Pons (tissue), 1 donor: Measurements from ENCODE around the gene CACHD1.
"Not testable (repeated sequence)": the region's sequence is repeated elsewhere in the genome, so short reads cannot be mapped to it uniquely, and the experiment has no call there.

ENCODE experiments used
- DNase-seq: peaks from one replicate; pipeline ENCODE4 v3.0.0-alpha.2; 2016; ENCODE audit warnings: low spot score

The CACHD1 gene

GRCh38 chr1:64497088-64497883 is 27.4 kb downstream of the CACHD1 start:
- no peak for DNase-seq

GRCh38 chr1:64498325-64498724 is 28.4 kb downstream of the CACHD1 start:
- no peak for DNase-seq

- DNase-seq, result no peak
Observed at GRCh38 chr1:64499011-64499410, 29.1 kb downstream of the CACHD1 start.

- DNase-seq, result no peak
Observed at GRCh38 chr1:64499966-64500365, 30.0 kb downstream of the CACHD1 start.

DNA sequence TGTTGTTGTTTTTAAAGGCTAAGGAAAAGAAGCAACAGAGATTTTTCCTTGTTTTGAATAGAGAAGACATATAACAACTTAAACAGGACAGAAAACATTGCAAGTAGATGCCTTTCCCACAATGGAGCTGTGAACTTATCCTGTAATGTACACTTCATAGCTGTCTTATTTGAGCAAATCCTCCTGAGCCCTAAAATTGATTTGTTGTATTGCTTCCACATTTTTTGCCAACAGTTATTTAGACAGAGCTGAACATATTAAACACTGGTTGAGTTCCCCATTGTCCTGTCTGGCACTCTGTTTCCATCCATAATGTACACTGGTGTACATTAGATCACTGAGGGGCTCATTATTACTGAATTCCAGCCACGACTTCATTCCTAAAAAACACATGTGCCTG is 32.2 kb downstream of the CACHD1 start:
- DNase-seq, result no peak

GRCh38 chr1:64502931-64503330 is 33.0 kb downstream of the CACHD1 start:
- no peak for DNase-seq

DNA sequence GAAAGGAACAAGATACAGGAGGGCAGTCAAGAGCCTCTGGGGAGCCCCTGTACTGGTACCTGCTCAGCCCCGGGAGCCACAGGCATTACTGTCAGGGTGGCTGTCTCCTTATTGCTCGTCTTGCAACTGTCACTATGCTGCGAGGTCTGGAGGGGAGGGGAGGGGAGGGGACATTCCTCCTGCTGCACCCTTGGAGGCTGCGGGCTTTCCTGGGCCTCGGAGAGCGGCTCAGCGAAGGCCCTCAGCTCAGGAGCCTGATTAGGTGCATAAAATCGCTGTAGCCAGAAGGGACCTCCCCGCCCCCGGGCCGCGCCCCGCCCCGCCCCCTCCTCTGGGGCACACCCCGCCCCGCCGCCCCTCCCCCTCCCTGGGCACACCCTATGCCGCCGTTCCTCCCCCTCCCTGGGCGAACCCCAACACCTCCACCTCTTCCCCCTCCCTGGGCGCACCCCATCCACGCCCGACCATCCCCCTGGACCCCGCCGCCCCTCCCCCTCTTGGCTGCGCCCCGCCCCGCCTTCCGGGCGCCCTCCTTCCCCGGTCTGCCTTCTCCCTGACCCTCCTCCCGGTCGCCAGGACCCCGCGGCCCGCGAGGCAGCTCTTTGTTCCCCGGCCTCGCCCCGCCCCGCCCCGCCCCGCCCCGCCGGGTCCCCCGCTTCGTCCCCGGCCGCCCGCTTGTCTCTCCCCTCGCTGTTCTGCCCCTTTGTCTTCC is 35.5 kb downstream of the CACHD1 start:
- DNase-seq, result no peak

- no peak for DNase-seq
Observed at GRCh38 chr1:64505944-64506655, 36.2 kb downstream of the CACHD1 start.

GRCh38 chr1:64508629-64509028 is 38.7 kb downstream of the CACHD1 start:
- no peak for DNase-seq

GRCh38 chr1:64511044-64511443 is 41.1 kb downstream of the CACHD1 start:
- DNase-seq, result no peak

GRCh38 chr1:64512206-64512605 is 42.3 kb downstream of the CACHD1 start:
- not testable (repeated sequence) for DNase-seq

- no peak for DNase-seq
Observed at GRCh38 chr1:64513545-64513944, 43.6 kb downstream of the CACHD1 start.

- peak; percentile 48 for DNase-seq
Observed at GRCh38 chr1:64514197-64514765, 44.4 kb downstream of the CACHD1 start.

DNA sequence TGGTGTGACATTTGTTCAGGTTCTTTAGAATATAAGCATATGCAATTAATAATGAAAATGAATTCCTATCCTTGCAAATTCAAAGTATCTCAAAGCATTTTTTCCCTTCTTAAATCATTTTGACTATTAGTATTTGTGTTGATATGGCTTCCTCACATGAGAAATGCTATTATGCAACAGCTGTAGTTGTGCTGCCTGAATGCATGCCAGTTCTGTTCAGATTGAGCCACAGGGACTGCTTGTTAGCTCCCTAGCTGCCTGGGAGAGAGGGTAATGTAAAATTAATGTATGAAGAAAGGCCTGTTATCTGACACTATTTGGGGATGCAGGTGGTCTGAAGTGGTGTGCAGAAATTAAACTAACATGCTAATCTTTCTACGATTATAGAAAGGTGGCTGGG is 45.5 kb downstream of the CACHD1 start:
- DNase-seq, result peak; percentile 35

DNA sequence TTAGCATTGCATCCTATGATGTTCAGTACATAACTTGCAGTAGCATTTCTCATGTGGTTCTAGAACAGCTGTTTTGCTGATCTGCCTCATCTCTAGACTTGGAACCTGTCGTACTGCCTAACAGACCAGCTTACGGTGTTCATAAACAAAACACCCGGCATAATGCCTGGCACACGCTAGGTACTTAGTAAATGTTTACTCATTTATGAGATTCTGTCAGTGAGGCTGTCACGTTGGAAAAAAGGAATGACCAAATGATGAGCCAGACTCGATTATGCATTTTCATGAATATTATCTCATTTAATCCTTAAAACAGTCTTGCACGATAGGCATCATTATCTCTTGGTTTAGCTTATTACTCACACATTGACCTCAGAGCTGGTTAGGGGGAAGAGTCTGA is 46.4 kb downstream of the CACHD1 start:
- no peak for DNase-seq

DNA sequence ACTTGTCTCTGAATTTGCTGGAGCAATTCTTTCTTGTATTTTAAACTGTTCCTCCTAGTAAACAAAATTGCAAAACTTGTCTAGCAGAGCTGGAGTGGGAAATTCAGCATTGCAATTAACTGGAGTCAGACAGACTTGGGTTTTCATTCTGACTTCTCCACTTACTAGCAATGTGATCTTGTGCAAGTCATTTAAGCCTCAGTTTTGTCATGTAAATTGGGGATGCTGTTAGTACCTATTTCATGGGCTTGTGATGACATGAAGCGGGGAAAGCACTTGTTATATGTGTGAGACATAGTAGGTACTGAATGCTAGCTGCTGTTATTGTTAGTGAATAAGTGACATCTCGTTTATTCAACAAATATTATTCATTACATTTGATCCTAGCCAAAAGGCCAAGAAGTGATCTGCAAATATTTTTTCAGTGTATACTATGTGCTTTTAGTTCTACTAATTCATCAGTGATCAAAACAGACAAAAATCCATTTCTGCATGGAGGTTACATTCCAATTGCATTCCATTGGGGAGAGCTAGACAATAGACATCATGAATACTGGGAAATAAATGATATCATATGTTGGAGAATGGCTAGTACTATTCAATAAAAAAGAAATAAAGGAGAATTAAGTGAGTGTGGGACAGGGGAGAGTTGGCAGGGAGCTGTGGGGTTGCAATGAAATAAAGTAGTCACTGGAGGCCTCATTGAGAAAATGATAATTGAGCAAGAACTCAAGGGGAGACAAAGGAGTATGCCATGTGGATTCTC is 47.1 kb downstream of the CACHD1 start:
- no peak for DNase-seq

GRCh38 chr1:64517640-64518039 is 47.7 kb downstream of the CACHD1 start:
- no peak for DNase-seq

DNA sequence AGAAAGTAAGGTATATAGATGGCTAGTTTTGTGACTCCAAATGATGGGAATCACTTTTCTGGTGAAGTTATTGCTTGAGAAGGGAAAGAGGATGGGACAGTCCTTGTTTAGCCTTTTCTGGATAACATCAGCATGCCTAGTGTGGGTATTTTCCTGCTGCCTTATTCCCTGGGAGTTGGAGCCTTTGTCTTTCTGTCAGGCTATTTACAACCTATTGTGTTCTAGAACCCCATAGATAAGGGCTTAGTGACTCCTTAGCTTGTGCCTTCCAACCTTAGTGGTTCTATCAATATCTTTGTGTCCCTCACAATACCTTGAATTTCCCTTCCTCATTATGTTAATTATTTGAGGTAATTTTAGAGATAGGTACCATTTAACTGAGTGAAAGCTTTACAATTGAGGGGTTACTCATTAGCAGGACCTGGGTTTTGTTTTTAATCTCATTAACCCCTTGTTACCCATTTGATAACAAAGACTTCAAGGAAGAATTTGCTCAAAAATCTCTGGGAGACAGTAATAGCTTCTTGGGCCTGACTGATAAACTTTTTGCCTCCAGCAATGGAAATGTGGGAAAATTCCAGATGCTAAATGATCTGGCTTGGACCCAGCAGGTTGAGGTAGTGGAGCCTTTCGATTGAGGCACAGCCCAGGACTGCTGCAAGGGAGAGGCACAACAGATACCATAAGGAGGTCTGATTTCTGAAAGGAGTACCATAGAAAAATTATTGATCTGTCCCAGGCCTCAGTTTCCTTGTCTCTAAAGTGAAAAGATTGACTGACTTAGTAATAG is 49.0 kb downstream of the CACHD1 start:
- DNase-seq, result no peak

GRCh38 chr1:64519901-64520300 is 50.0 kb downstream of the CACHD1 start:
- no peak for DNase-seq

GRCh38 chr1:64522740-64523139 is 52.8 kb downstream of the CACHD1 start:
- no peak for DNase-seq
